ENCODE results near the gene NPPA. TPM values are rescaled to one million over a fixed set of nuclear protein-coding genes. Genes with fewer than 3 reads are reported as not detected.

Gene NPPA
- total RNA-seq, 1 experiment from 2014 or later, result not detected

DNA sequence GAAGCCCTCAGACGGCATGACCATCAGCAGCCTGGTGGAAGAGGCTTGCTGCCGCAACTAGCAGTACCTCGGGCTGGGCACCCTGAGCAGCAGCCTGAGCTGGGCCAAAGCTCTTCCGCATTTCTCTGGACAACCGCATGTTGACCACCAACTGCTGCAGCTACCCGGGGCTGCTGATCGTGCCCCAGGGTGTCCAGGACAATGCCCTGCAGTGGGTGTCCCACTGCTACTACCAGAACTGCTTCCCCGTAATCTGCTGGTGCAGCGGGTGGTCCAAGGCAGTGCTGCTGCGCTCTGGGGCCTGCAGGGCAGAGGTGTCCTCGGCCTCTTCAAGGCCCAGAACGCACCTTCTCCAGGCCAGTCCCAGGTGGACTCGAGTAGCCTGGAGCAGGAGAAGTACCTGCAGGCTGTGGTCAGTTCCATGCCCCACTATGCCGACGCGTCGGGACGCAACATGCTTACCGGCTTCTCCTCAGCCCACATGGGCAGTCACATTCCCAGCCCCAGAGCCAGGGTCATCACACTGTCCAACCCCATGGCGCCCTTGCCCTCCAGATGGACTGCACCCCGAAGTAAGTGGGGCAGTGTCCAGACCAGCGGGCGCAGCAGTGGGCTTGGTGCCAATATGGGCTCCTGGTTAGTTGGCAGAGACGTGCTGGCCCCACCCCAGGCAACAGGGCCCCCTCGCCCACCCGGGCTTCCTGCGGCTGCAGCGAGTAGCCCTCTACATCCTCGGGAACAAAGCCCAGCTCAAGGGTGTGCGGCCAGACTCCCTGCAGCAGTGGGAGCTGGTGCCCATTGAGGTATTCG, 30.7 kb upstream of the NPPA start:
- no peak overlapping the region for H2BK5ac ChIP-seq (ENCODE audit: insufficient read length, low read length)
- no peak overlapping the region for H2BK12ac ChIP-seq (ENCODE audit: insufficient read length, low read depth, low read length)
- H3K4me2 ChIP-seq (ENCODE audit: insufficient read depth, insufficient read length, low read length), result no peak overlapping the region
- H3K9me3 ChIP-seq (ENCODE audit: control insufficient read depth, low read depth, low read length), result no peaks in the 10 kb centered on the region
- H3K23me2 ChIP-seq (ENCODE audit: insufficient read length, low read depth, low read length, poor library complexity, severe bottlenecking), result no peaks in the 10 kb centered on the region
- Mint-ChIP-seq H3K9me3 (peaks cover 0 to 5% of the 10 kb centered on the region in 2 experiments; a peak in 4 of 5 replicates), H3K4me3 (no peak overlapping the region), H3K4me1 (peaks cover 7% of the 10 kb centered on the region in 2 experiments), H3K27ac (no peak overlapping the region), H3K36me3 (ENCODE audit: insufficient read depth in 1 of 3, low read depth in 3 of 3) (peaks cover 0 to 7% (median 0%) of the 10 kb centered on the region in 3 experiments; a peak in 1 of 7 replicates), H3K27me3 (ENCODE audit: low read depth) (no peaks in the 10 kb centered on the region; the same call in none of the 2 replicates)
- no peak overlapping the region for H4K91ac ChIP-seq (ENCODE audit: insufficient read length, low read depth, low read length)
- no peak overlapping the region for H3K27ac ChIP-seq (ENCODE audit: insufficient read length, low read depth, low read length)
- no peak overlapping the region for H3K9ac ChIP-seq (ENCODE audit: extremely low read depth, insufficient read length, low read length)
- no peak overlapping the region for H3K23ac ChIP-seq (ENCODE audit: insufficient read length, low read depth, low read length)
- H3K79me2 ChIP-seq (ENCODE audit: insufficient read depth, low read length), result no peaks in the 10 kb centered on the region
- no peak overlapping the region for H3K4ac ChIP-seq (ENCODE audit: low read depth, low read length)
- no peaks in the 10 kb centered on the region for H4K20me1 ChIP-seq (ENCODE audit: control insufficient read depth, insufficient read depth, insufficient read length)
- H3K4me1 ChIP-seq (ENCODE audit: insufficient read depth, low read length), result peaks cover 2% of the 10 kb centered on the region; the same call in 1 of the 2 replicates
- H3T11ph ChIP-seq (ENCODE audit: low read length), result no peak overlapping the region
- no peak overlapping the region for H2AFZ ChIP-seq (ENCODE audit: low read length)
- H3K18ac ChIP-seq (ENCODE audit: insufficient read length, low read depth, low read length), result no peak overlapping the region
- no peaks in the 10 kb centered on the region for H3K27me3 ChIP-seq (ENCODE audit: insufficient read depth, low read length)
- no peak overlapping the region for H3K14ac ChIP-seq (ENCODE audit: insufficient read depth, low read length)
- H3K79me1 ChIP-seq (ENCODE audit: insufficient read depth, low read depth, low read length, poor library complexity, severe bottlenecking), result no peaks in the 10 kb centered on the region
- no peak overlapping the region for H2AK5ac ChIP-seq (ENCODE audit: insufficient read length, low read length)
- TF ChIP-seq, protein P1, sequence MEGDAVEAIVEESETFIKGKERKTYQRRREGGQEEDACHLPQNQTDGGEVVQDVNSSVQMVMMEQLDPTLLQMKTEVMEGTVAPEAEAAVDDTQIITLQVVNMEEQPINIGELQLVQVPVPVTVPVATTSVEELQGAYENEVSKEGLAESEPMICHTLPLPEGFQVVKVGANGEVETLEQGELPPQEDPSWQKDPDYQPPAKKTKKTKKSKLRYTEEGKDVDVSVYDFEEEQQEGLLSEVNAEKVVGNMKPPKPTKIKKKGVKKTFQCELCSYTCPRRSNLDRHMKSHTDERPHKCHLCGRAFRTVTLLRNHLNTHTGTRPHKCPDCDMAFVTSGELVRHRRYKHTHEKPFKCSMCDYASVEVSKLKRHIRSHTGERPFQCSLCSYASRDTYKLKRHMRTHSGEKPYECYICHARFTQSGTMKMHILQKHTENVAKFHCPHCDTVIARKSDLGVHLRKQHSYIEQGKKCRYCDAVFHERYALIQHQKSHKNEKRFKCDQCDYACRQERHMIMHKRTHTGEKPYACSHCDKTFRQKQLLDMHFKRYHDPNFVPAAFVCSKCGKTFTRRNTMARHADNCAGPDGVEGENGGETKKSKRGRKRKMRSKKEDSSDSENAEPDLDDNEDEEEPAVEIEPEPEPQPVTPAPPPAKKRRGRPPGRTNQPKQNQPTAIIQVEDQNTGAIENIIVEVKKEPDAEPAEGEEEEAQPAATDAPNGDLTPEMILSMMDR (conservative IDR thresholded peaks at IDR 0.05), result no peak
- no peak overlapping the region for H2BK20ac ChIP-seq (ENCODE audit: low read depth, low read length, poor library complexity, severe bottlenecking)
- no peak overlapping the region for H4K8ac ChIP-seq (replicated peaks; ENCODE audit: insufficient read length, low read depth, low read length)
- no peak overlapping the region for H3K56ac ChIP-seq (ENCODE audit: insufficient read length, low read depth, low read length)
- no peak overlapping the region for H2BK15ac ChIP-seq (ENCODE audit: low read depth, low read length)
- H4K5ac ChIP-seq (ENCODE audit: insufficient read length, low read depth, low read length), result no peak overlapping the region
- H2BK120ac ChIP-seq (ENCODE audit: low read depth, low read length, poor library complexity, severe bottlenecking), result no peak overlapping the region
- WGBS (ENCODE audit: extremely low coverage, insufficient read length, low lambda C conversion rate), result no CpG with 5 or more reads among the region's 31 CpGs
- no peak for DNase-seq

Data from H9 (cell line).